ENCODE results near the gene ADARB2.

ADARB2 gene

DNA sequence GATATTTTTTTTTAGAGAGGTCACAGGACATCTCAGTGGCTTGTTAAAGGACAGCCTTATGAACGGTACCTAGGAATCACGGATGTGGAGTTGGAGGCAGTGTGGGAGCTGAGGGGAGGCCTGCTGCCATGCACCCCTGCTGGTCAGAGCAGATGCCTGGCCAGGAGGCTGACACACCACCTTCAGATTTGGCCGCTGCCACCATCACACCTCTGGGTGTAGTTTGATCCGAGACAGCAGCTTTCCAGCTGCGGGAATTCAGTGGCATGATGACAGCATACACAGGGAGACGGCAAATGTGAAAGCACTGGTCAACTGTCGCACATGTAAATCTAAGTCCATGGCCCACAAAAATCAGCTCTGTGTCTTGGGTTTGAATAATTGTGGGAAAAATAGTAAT lies 285.4 kb downstream of the ADARB2 start:
- no peaks in the 10 kb centered on the region for H3K27me3 ChIP-seq (ENCODE audit: insufficient read depth, poor library complexity, severe bottlenecking)
- no peak overlapping the region for H3K27ac ChIP-seq (replicated peaks)
- DNase-seq (ENCODE audit: low read depth in 1 of 2, low spot score in 1 of 2) = no peak
- no peak overlapping the region for H3K4me3 ChIP-seq (replicated peaks; ENCODE audit: insufficient read depth, low read length)
- TF ChIP-seq, protein P1, sequence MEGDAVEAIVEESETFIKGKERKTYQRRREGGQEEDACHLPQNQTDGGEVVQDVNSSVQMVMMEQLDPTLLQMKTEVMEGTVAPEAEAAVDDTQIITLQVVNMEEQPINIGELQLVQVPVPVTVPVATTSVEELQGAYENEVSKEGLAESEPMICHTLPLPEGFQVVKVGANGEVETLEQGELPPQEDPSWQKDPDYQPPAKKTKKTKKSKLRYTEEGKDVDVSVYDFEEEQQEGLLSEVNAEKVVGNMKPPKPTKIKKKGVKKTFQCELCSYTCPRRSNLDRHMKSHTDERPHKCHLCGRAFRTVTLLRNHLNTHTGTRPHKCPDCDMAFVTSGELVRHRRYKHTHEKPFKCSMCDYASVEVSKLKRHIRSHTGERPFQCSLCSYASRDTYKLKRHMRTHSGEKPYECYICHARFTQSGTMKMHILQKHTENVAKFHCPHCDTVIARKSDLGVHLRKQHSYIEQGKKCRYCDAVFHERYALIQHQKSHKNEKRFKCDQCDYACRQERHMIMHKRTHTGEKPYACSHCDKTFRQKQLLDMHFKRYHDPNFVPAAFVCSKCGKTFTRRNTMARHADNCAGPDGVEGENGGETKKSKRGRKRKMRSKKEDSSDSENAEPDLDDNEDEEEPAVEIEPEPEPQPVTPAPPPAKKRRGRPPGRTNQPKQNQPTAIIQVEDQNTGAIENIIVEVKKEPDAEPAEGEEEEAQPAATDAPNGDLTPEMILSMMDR (IDR thresholded peaks at IDR 0.05; ENCODE audit: insufficient read depth, low read length) = no peak
- TF ChIP-seq, protein P2, sequence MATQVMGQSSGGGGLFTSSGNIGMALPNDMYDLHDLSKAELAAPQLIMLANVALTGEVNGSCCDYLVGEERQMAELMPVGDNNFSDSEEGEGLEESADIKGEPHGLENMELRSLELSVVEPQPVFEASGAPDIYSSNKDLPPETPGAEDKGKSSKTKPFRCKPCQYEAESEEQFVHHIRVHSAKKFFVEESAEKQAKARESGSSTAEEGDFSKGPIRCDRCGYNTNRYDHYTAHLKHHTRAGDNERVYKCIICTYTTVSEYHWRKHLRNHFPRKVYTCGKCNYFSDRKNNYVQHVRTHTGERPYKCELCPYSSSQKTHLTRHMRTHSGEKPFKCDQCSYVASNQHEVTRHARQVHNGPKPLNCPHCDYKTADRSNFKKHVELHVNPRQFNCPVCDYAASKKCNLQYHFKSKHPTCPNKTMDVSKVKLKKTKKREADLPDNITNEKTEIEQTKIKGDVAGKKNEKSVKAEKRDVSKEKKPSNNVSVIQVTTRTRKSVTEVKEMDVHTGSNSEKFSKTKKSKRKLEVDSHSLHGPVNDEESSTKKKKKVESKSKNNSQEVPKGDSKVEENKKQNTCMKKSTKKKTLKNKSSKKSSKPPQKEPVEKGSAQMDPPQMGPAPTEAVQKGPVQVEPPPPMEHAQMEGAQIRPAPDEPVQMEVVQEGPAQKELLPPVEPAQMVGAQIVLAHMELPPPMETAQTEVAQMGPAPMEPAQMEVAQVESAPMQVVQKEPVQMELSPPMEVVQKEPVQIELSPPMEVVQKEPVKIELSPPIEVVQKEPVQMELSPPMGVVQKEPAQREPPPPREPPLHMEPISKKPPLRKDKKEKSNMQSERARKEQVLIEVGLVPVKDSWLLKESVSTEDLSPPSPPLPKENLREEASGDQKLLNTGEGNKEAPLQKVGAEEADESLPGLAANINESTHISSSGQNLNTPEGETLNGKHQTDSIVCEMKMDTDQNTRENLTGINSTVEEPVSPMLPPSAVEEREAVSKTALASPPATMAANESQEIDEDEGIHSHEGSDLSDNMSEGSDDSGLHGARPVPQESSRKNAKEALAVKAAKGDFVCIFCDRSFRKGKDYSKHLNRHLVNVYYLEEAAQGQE (IDR thresholded peaks at IDR 0.05; ENCODE audit: insufficient replicate concordance, low read depth) = no peak
- no peak for TF ChIP-seq POLR2AphosphoS5 (IDR thresholded peaks at IDR 0.05; ENCODE audit: low read depth)
- TF ChIP-seq GABPA (IDR thresholded peaks at IDR 0.05; ENCODE audit: low read depth) = no peak
- no peak for TF ChIP-seq SPI1 (IDR thresholded peaks at IDR 0.05; ENCODE audit: borderline replicate concordance, low read depth)

DNA sequence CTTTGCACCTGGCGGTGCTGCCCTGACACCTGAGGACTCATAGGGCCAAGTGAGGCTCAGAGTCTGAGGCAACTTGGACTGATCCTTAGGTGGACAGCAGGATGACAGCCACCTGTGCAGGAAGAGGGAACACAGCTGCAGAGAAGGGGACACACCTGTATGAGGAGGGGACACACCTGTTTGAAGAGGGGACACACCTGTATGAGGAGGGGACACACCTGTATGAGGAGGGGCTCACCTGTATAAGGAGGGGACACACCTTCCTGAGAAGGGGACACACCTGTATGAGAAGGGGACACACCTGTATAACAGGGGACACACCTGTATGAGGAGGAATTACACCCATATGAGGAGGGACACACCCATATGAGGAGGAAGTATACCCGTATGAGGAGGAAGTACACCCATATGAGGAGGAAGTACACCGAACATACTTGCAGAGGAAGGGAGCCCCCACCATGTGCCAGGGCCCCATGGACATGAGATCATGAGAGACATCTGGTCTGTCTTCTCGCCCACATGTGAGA lies 285.9 kb downstream of the ADARB2 start:
- Histone ChIP-seq H3K4me3 (replicated peaks; ENCODE audit: insufficient read depth, low read length) (no peak overlapping the region), H3K27ac (replicated peaks) (no peak overlapping the region), H3K27me3 (ENCODE audit: insufficient read depth, poor library complexity, severe bottlenecking) (no peaks in the 10 kb centered on the region)
- DNase-seq (ENCODE audit: low read depth in 1 of 2, low spot score in 1 of 2) = no peak
- TF ChIP-seq, protein P2 (IDR thresholded peaks at IDR 0.05; ENCODE audit: insufficient replicate concordance, low read depth) = no peak
- no peak for TF ChIP-seq POLR2AphosphoS5 (IDR thresholded peaks at IDR 0.05; ENCODE audit: low read depth)
- TF ChIP-seq, protein P1 (IDR thresholded peaks at IDR 0.05; ENCODE audit: insufficient read depth, low read length) = no peak
- no peak for TF ChIP-seq GABPA (IDR thresholded peaks at IDR 0.05; ENCODE audit: low read depth)
- TF ChIP-seq SPI1 (IDR thresholded peaks at IDR 0.05; ENCODE audit: borderline replicate concordance, low read depth) = no peak

DNA sequence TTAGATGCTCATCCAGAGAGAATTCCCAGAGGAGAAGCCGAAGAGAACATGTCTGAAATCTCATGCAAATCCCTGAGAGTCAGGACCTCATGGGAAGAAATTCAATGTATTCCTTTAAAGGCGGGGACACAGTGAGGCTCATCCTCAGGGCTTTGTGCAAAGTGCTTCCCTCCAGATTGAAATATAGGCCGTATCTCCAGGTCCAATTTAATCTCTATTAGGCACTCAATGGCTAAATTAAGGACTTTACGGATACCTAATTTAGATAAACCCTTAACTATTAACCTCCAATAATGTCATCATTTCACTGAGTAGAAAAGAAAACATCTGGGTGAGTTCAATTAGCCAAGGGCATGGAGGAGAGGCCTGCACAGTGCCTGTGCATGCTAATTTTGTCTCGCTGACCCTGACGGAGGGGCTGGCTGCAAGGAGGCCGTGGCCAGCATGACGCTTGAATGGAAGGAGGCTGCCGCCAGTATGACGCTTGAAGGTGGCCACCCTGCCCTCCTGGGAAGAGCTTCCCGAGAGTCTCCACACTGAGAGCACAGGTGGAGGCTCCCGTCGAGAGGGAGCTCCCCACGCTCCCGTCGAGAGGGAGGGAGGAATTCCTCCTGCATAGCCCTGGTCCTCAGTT lies 287.6 kb downstream of the ADARB2 start:
- Histone ChIP-seq H3K4me3 (replicated peaks; ENCODE audit: insufficient read depth, low read length) (no peak overlapping the region), H3K27me3 (ENCODE audit: insufficient read depth, poor library complexity, severe bottlenecking) (no peaks in the 10 kb centered on the region), H3K27ac (replicated peaks) (no peak overlapping the region)
- TF ChIP-seq, protein P1 (IDR thresholded peaks at IDR 0.05; ENCODE audit: insufficient read depth, low read length) = no peak
- TF ChIP-seq, protein P2 (IDR thresholded peaks at IDR 0.05; ENCODE audit: insufficient replicate concordance, low read depth) = no peak
- TF ChIP-seq POLR2AphosphoS5 (IDR thresholded peaks at IDR 0.05; ENCODE audit: low read depth) (no peak), SPI1 (IDR thresholded peaks at IDR 0.05; ENCODE audit: borderline replicate concordance, low read depth) (no peak), GABPA (IDR thresholded peaks at IDR 0.05; ENCODE audit: low read depth) (no peak)
- DNase-seq (ENCODE audit: low read depth in 1 of 2, low spot score in 1 of 2) = no peak

Data from HL-60 (cell line).